Activated CD4-positive, alpha-beta T cell treated with anti-CD3 and anti-CD28 coated beads, Interleukin-2, Interleukin-6, amounts not matched to agents 100 ng/mL and 50 ng/mL, durations not matched to agents 16 hours and 8 hours (primary cell): Measurements from ENCODE around the gene LRRC7.

ENCODE experiments used
- DNase-seq: peaks from one replicate; pipeline ENCODE4 v3.0.0-alpha.2; 2020

LRRC7 gene

GRCh38 chr1:70112838-70113237 is 545.1 kb downstream of the LRRC7 start:
- no peak for DNase-seq

- no peak for DNase-seq
Measured at GRCh38 chr1:70115315-70115714, 547.6 kb downstream of the LRRC7 start.

GRCh38 chr1:70117046-70117445 is 549.3 kb downstream of the LRRC7 start:
- no peak for DNase-seq

GRCh38 chr1:70134148-70134547 is 566.4 kb downstream of the LRRC7 start:
- DNase-seq = no peak

- no peak for DNase-seq
Measured at GRCh38 chr1:70140343-70140742, 572.6 kb downstream of the LRRC7 start.

GRCh38 chr1:70140894-70141293 is 573.2 kb downstream of the LRRC7 start:
- no peak for DNase-seq

- DNase-seq = no peak
Measured at GRCh38 chr1:70142075-70142474, 574.4 kb downstream of the LRRC7 start.

- no peak for DNase-seq
Measured at GRCh38 chr1:70143048-70143659, 575.4 kb downstream of the LRRC7 start.

GRCh38 chr1:70146488-70146887 is 578.8 kb downstream of the LRRC7 start:
- no peak for DNase-seq

GRCh38 chr1:70150444-70150843 is 582.7 kb downstream of the LRRC7 start:
- DNase-seq = no peak

GRCh38 chr1:70153739-70154138 is 586.0 kb downstream of the LRRC7 start:
- no peak for DNase-seq

GRCh38 chr1:70156529-70157120 is 588.9 kb downstream of the LRRC7 start:
- no peak for DNase-seq

- no peak for DNase-seq
Measured at GRCh38 chr1:70164350-70164749, 596.6 kb downstream of the LRRC7 start.

- DNase-seq = no peak
Measured at GRCh38 chr1:70168283-70168682, 600.6 kb downstream of the LRRC7 start.

GRCh38 chr1:70169018-70169839 is 601.5 kb downstream of the LRRC7 start:
- peak; percentile 36 for DNase-seq

- DNase-seq = no peak
Measured at GRCh38 chr1:70171512-70171911, 603.8 kb downstream of the LRRC7 start.
